NCI-H446 (cell line): Measurements from ENCODE around the gene ERFE.

Experiments used
- DNase-seq, 2 experiments: peaks; one replicate each; lab custom pipeline; 2025; lab: John Stamatoyannopoulos, UW

The ERFE gene

GRCh38 chr2:238155051-238155760 lies 3.6 kb upstream of the ERFE start:
- DNase-seq, result no peak

GRCh38 chr2:238155761-238156694 lies 2.7 kb upstream of the ERFE start:
- DNase-seq, result no peak

- DNase-seq, result no peak
Observed at GRCh38 chr2:238157506-238158017, 1.2 kb upstream of the ERFE start.

- no peak for DNase-seq
Observed at GRCh38 chr2:238158018-238158508, 707 bp upstream of the ERFE start.

GRCh38 chr2:238159071-238159539 lies 335 bp downstream of the ERFE start:
- no peak for DNase-seq

GRCh38 chr2:238159661-238160205 lies 963 bp downstream of the ERFE start:
- no peak for DNase-seq

- no peak for DNase-seq
Observed at GRCh38 chr2:238160206-238161129, 1.7 kb downstream of the ERFE start.

GRCh38 chr2:238161291-238162051 lies 2.7 kb downstream of the ERFE start:
- DNase-seq, result no peak

- no peak for DNase-seq
Observed at GRCh38 chr2:238162251-238162845, 3.6 kb downstream of the ERFE start.

GRCh38 chr2:238162846-238163441 lies 4.2 kb downstream of the ERFE start:
- no peak for DNase-seq

- no peak for DNase-seq
Observed at GRCh38 chr2:238163481-238164198, 4.9 kb downstream of the ERFE start.

- no peak for DNase-seq
Observed at GRCh38 chr2:238164906-238165287, 6.1 kb downstream of the ERFE start.

GRCh38 chr2:238165288-238165921 lies 6.6 kb downstream of the ERFE start:
- no peak for DNase-seq

GRCh38 chr2:238166391-238167343 lies 7.9 kb downstream of the ERFE start:
- no peak for DNase-seq

GRCh38 chr2:238167344-238167715 lies 8.6 kb downstream of the ERFE start:
- no peak for DNase-seq

- no peak for DNase-seq
Observed at GRCh38 chr2:238167761-238168160, 9.0 kb downstream of the ERFE start.
